NCI-H128 (cell line): ENCODE measurements around the gene ZNF292.
"Not testable (repeated sequence)": the region's sequence is repeated elsewhere in the genome, so short reads cannot be mapped to it uniquely, and the experiment has no call there.

Source experiments
- DNase-seq: peaks from one replicate; lab custom pipeline; 2025; ENCODE audit not compliant: unreplicated experiment; lab: John Stamatoyannopoulos, UW

ZNF292 gene

GRCh38 chr6:87161299-87161698 lies 5.9 kb downstream of the ZNF292 start:
- DNase-seq: no peak

GRCh38 chr6:87164004-87164403 lies 8.6 kb downstream of the ZNF292 start:
- no peak for DNase-seq

- DNase-seq: no peak
Observed at GRCh38 chr6:87164506-87164905, 9.1 kb downstream of the ZNF292 start.

GRCh38 chr6:87165185-87165584 lies 9.8 kb downstream of the ZNF292 start:
- no peak for DNase-seq

GRCh38 chr6:87171938-87172633 lies 16.7 kb downstream of the ZNF292 start:
- no peak for DNase-seq

- DNase-seq: no peak
Observed at GRCh38 chr6:87174078-87174579, 18.8 kb downstream of the ZNF292 start.

- no peak for DNase-seq
Observed at GRCh38 chr6:87176493-87176892, 21.1 kb downstream of the ZNF292 start.

GRCh38 chr6:87180105-87180728 lies 24.9 kb downstream of the ZNF292 start:
- no peak for DNase-seq

GRCh38 chr6:87181903-87182302 lies 26.5 kb downstream of the ZNF292 start:
- no peak for DNase-seq

- DNase-seq: no peak
Observed at GRCh38 chr6:87182321-87182720, 27.0 kb downstream of the ZNF292 start.

GRCh38 chr6:87182940-87183339 lies 27.6 kb downstream of the ZNF292 start:
- DNase-seq: no peak

GRCh38 chr6:87183687-87184086 lies 28.3 kb downstream of the ZNF292 start:
- DNase-seq: no peak

- no peak for DNase-seq
Observed at GRCh38 chr6:87184762-87185250, 29.4 kb downstream of the ZNF292 start.

- no peak for DNase-seq
Observed at GRCh38 chr6:87196275-87196842, 41.0 kb downstream of the ZNF292 start.

GRCh38 chr6:87197547-87197946 lies 42.2 kb downstream of the ZNF292 start:
- DNase-seq: no peak

- DNase-seq: not testable (repeated sequence)
Observed at GRCh38 chr6:87198022-87198810, 42.9 kb downstream of the ZNF292 start.

- no peak for DNase-seq
Observed at GRCh38 chr6:87199787-87200186, 44.4 kb downstream of the ZNF292 start.

GRCh38 chr6:87200469-87201175 lies 45.3 kb downstream of the ZNF292 start:
- no peak for DNase-seq

- DNase-seq: no peak
Observed at GRCh38 chr6:87203448-87204023, 48.2 kb downstream of the ZNF292 start.

GRCh38 chr6:87209812-87210211 lies 54.4 kb downstream of the ZNF292 start:
- no peak for DNase-seq
